Type B pancreatic cell (in vitro differentiated cells): ENCODE measurements around the gene PLEKHG5. TPM values are rescaled to one million over a fixed set of nuclear protein-coding genes. Genes with fewer than 3 reads are reported as not detected.

Experiments used
- DNase-seq: peaks from one replicate; pipeline ENCODE4 v3.0.0; 2021; ENCODE audit warnings: mixed read lengths; ENCODE audit not compliant: unreplicated experiment; ENCODE audit errors: extremely low spot score
- H3K27ac Mint-ChIP-seq: 2 replicates; pipeline ENCODE4 v1.8.0; 2021; ENCODE audit warnings: mild to moderate bottlenecking, mixed read lengths
- H3K27me3 Mint-ChIP-seq: 2 replicates; pipeline ENCODE4 v1.8.0; 2021; ENCODE audit warnings: mixed read lengths
- H3K36me3 Mint-ChIP-seq: 2 replicates; pipeline ENCODE4 v1.8.0; 2021; ENCODE audit warnings: mixed read lengths
- H3K4me1 Mint-ChIP-seq: one replicate; pipeline ENCODE4 v1.8.0; 2021; ENCODE audit warnings: mixed read lengths; ENCODE audit not compliant: unreplicated experiment
- H3K4me3 Mint-ChIP-seq: 2 replicates; pipeline ENCODE4 v1.8.0; 2021; ENCODE audit warnings: mild to moderate bottlenecking, mixed read lengths
- H3K9me3 Mint-ChIP-seq: 2 replicates; pipeline ENCODE4 v1.8.0; 2021; ENCODE audit warnings: mixed read lengths
- CTCF ChIP-seq: fragments of 200-600 bp; sonication (generic); conservative IDR thresholded peaks from 2 replicates; pipeline ENCODE4 v1.5.0; 2021; ENCODE audit warnings: antibody characterized with exemption, mild to moderate bottlenecking
- total RNA-seq: library from RNA; stranded (reverse); gene quantifications from 2 replicates; pipeline ENCODE4 v1.2.1, GENCODE V29; 2021; ENCODE audit warnings: low replicate concordance

PLEKHG5 gene
- total RNA-seq, 1 donor from 2014 or later = 30.6 TPM

GRCh38 chr1:6498576-6499111, 7.2 kb upstream of the PLEKHG5 start:
- no peak for DNase-seq
- TF ChIP-seq CTCF = no peak
- Mint-ChIP-seq H3K9me3 (no peaks in the 10 kb centered on the region), H3K4me1 (peaks cover 14% of the 10 kb centered on the region), H3K27ac (no peak overlapping the region), H3K4me3 (peak overlapping the region; percentile 69), H3K36me3 (no peaks in the 10 kb centered on the region), H3K27me3 (peaks cover 5% of the 10 kb centered on the region)

- H3K9me3 Mint-ChIP-seq = no peaks in the 10 kb centered on the region
- H3K27ac Mint-ChIP-seq = no peak overlapping the region
- H3K27me3 Mint-ChIP-seq = peaks cover 5% of the 10 kb centered on the region
- peaks cover 14% of the 10 kb centered on the region for H3K4me1 Mint-ChIP-seq
- no peak for DNase-seq
- peak overlapping the region; percentile 85 for H3K4me3 Mint-ChIP-seq
- H3K36me3 Mint-ChIP-seq = no peaks in the 10 kb centered on the region
- TF ChIP-seq CTCF = no peak
Measured at GRCh38 chr1:6497867-6498575, 6.6 kb upstream of the PLEKHG5 start.

GRCh38 chr1:6497215-6497866, 5.9 kb upstream of the PLEKHG5 start:
- no peaks in the 10 kb centered on the region for H3K9me3 Mint-ChIP-seq
- TF ChIP-seq CTCF = no peak
- no peak overlapping the region for H3K27ac Mint-ChIP-seq
- H3K36me3 Mint-ChIP-seq = no peaks in the 10 kb centered on the region
- H3K27me3 Mint-ChIP-seq = peaks cover 5% of the 10 kb centered on the region
- DNase-seq = no peak
- H3K4me3 Mint-ChIP-seq = peak overlapping the region; percentile 85
- H3K4me1 Mint-ChIP-seq = peaks cover 16% of the 10 kb centered on the region

GRCh38 chr1:6496890-6497214, 5.4 kb upstream of the PLEKHG5 start:
- Mint-ChIP-seq H3K4me3 (peak overlapping the region; percentile 82), H3K4me1 (peaks cover 21% of the 10 kb centered on the region), H3K9me3 (no peaks in the 10 kb centered on the region), H3K27ac (no peak overlapping the region), H3K36me3 (no peaks in the 10 kb centered on the region), H3K27me3 (peaks cover 5% of the 10 kb centered on the region)
- no peak for TF ChIP-seq CTCF
- no peak for DNase-seq

- no peaks in the 10 kb centered on the region for H3K36me3 Mint-ChIP-seq
- H3K27ac Mint-ChIP-seq = no peak overlapping the region
- no peak for DNase-seq
- peaks cover 4% of the 10 kb centered on the region for H3K27me3 Mint-ChIP-seq
- peaks cover 25% of the 10 kb centered on the region for H3K4me1 Mint-ChIP-seq
- TF ChIP-seq CTCF = no peak
- H3K4me3 Mint-ChIP-seq = peak overlapping the region; percentile 82
- no peaks in the 10 kb centered on the region for H3K9me3 Mint-ChIP-seq
Measured at GRCh38 chr1:6496365-6496721, 4.9 kb upstream of the PLEKHG5 start.
